HG02885 (cell line): ENCODE results near the gene CAPRIN1.
A peak's percentile ranks its signal among the peaks of the same experiment; 100 is the strongest.
"Not testable (repeated sequence)": the region's sequence is repeated elsewhere in the genome, so short reads cannot be mapped to it uniquely, and the experiment has no call there.

ENCODE experiments used
- ATAC-seq: cut with Tn5 transposase; IDR thresholded peaks from one replicate; pipeline ENCODE4 v1.9.1; 2021; ENCODE audit warnings: mild to moderate bottlenecking; ENCODE audit not compliant: unreplicated experiment, poor library complexity

The CAPRIN1 gene

DNA sequence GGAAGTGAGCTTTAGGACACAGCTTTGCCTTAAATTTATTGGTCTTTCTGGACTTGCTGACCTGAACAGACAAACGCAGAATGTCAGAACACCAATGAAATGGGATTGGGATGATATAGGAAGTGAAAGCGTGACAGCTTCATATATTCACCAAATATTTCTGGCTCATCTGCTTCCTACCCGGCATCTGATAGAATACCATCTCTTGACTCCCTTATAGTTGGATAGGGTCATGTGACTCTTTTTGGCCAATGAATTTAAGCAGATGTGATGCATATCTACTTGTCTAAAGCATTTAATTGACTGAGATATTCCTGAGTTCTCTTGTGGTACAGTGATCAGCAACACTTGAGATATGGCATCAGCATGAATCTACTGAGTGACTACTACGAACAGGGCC lies 2.5 kb upstream of the CAPRIN1 start:
- ATAC-seq, result no peak

DNA sequence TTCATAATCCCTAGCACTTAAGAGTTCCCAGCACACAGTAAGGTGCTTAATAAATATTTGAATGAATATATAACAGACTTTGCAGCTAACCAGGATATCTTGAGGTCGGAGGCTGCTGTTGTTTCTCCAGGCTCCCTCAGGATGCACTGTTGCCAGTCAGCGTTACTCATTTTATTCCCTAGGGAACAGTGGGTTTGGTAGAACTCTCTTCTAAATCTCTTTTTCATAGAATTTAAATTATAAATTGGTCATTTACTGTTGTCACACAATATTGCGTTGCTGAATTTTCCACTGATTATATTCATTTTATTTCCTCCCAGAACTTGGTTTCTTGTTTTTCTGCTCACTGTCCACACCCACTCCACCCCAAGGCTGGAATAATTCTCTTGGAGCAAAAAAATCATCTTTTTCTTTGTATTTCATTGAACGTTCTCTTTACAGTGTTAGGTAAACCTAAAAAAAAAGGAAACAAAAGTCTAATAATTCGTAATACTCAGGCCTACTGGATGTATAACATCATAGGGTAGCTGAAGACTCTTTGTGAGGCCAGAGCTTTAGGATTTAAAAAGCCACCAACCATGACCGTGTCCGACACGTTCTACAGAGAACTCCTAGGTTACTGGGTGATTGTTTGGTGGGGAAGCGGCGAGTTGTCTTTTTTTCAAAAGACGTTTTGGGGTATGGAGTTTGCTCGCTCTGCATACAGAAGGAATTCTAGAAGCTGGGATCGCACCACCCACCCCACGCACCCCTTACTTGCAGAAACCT lies 766 bp upstream of the CAPRIN1 start:
- ATAC-seq, result no peak

DNA sequence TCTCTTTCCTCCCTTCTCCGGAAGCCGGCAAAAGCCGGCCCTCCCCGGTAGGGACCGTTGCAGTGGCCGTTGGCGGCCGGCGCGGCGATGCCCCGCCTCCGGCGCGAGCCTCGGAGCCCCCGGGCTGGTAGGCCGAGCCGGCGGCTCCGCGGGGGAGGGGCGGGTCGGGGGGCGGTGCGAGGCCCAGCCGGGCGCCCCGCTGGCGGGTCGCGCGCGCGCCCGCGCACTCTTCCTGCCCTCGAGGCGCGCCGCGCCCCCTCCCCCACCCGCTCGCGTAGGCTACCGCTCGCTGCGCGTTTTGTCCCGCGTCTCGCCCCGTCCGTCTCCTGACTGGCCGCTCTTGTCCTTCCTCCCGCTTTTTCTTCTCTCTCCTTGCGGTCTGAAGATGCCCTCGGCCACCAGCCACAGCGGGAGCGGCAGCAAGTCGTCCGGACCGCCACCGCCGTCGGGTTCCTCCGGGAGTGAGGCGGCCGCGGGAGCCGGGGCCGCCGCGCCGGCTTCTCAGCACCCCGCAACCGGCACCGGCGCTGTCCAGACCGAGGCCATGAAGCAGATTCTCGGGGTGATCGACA lies 591 bp downstream of the CAPRIN1 start:
- ATAC-seq, result peak; percentile 69

DNA sequence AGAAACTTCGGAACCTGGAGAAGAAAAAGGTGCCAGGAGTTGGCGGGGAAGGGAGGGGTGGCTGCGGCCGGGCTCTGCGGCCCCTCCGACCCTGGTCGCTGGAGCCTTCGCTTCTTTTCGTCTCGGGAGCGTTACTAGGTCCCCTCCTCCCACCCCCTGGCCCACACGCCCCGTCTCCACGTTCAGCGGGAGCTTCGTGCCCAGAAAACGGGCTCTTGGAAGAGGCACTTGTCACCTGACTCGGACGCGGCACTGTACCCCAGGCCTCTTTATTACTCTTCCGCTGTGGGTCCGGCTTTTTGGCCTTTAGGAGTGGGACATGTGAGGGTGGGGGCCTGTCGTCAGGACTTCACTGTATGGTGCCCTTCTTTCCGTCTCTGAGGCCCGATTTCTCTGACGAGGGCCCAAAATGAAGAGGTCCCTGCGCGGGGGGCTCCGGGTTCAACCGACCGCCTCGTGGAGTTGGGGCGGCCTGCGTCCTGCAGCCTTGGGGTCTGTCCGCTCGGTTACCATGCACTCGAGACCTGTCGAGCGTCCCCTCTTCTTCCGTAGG lies 1.2 kb downstream of the CAPRIN1 start:
- ATAC-seq, result no peak

DNA sequence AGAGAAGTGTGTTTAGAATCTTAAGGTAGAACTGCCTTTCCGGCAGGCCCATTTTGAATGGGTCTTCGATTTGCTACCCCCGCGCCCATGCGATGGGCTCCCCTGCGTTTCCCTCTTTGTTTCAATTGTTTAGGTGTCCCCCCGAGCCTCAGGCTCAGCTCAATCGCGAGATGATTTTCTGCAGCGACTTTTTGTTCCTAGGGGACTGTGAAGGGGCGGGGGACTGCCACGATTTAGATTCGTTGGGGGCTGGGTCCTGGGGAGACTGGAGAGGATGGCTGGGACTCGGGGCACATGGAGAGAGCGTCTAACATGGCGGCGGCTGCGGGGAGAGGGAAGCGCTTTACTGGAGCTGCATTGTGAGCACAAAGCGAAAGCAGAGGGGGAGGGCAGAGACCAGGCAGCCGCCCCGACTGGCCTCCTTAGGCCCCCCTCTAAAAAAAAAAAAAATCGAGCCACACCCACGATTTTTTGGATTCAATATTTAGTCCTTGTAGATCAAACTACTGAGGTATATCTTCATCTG lies 1.7 kb downstream of the CAPRIN1 start:
- ATAC-seq, result peak; percentile 32

DNA sequence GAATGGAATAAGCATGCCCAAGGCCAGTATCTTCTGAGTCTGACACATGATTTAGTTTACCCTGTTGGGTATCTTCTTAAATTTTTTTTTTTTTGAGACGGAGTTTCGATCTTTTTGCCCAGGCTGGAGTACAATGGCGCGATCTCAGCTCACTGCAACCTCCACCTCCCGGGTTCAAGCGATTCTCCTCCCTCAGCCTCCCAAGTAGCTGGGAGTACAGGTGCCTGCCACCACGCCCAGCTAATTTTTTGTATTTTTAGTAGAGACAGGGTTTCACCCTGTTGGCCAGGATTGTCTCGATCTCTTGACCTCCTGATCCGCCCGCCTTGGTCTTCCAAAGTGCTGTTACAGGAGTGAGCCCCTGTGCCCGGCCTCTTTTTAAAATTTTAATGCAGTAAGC lies 2.8 kb downstream of the CAPRIN1 start:
- ATAC-seq, result not testable (repeated sequence)

DNA sequence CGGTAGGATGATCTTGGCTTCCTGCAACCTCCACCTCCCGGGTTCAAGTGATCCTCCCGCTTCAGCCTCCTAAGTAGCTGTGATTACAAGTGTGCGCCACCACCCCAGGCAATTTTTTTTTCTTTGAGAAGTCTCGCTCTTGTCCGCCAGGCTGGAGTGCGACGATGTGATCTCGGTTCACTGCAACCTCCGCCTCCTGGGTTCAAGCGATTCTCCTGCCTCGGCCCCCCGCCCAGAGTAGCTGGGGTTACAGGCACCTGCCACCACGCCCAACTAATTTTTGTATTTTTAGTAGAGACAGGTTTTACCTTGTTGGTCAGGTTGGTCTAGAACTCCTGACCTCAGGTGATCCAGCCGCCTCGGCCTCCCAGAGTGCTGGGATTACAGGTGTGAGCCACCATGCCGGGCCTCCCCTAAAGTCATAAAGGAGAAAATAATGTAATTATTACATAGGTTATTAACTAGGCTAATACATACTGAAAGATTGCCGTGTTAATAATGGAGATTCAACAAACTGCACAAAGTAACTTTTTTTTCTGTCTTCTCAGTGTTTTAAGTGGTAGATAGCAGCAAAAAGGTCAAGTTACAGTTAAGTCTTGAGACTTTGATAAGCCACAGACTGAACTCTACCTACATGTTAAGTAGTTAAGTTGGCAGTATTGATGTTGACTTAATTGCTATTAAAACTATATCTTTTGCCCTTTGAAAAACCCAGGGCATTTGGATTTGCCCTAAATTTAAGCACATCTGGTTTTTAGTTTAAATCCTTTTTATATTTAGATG lies 3.9 kb downstream of the CAPRIN1 start:
- no peak for ATAC-seq

DNA sequence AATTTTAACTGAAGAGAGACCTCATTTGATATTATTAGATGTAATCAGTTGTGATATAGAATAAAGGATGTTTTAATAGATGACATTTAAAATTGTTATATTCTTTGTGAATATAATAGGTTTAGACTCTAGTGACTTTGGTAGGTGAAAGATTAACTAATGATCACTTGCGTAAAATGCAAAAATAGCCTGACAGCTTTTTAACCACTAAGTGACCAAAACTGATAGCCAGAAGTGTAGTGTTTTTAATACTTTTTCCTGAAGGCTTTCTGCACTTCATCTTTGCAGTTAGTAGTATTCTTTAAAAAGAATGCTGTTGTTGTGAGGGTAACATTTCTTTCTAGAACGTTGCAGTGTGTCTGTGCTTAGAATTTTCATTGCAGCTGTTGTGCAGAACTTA lies 5.1 kb downstream of the CAPRIN1 start:
- ATAC-seq, result no peak

DNA sequence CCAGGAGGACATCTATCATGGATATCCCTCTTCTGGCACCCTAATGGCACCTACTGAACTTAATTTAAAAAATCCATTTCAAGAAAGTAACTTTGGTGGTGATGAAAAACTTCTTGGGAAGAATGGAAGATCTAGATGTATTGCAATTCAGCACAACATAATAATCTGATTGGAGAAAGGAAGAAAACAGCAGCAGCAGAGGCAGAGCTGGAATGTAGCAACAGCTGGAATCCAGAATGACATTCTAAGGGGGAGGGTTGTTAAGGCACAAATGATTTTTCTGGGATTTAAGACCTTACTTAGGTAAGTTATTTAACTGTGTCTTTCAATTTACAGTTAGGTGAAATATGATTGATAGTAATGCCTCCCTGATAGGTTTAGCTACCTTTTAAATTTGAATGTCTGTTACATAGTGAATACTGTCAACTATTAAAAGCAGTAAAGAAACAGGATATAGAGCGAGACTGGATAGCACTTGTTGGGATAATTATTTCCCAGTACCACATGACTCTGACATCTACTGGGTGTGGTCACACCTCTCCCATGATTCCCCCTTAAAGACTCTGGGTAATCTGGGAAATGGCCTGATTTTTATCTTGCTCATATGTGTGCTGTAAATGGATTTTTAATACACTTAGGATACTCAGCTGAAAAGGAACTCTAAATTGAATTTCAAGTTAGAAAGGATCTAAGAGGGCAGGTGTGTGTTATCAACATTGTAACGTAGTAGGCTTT lies 11.7 kb downstream of the CAPRIN1 start:
- no peak for ATAC-seq

DNA sequence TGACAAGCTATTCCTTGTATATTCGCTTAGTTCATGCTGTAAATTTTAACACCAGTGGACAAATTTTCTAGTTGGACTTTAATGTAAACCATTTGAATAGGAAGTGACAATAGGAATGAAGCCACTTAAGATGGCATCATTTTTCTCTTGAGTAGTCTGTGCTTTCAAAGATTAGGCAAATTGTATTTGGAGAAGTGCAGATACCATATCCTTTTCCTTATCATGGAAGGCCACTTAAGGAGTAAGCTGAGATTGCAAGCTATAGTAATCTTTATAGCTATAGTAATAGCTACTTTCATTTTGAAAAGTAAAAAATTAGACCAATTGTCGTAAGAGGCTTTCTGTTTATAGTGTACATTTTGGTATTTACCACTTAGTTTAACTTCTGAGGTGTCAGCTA lies 12.8 kb downstream of the CAPRIN1 start:
- no peak for ATAC-seq

DNA sequence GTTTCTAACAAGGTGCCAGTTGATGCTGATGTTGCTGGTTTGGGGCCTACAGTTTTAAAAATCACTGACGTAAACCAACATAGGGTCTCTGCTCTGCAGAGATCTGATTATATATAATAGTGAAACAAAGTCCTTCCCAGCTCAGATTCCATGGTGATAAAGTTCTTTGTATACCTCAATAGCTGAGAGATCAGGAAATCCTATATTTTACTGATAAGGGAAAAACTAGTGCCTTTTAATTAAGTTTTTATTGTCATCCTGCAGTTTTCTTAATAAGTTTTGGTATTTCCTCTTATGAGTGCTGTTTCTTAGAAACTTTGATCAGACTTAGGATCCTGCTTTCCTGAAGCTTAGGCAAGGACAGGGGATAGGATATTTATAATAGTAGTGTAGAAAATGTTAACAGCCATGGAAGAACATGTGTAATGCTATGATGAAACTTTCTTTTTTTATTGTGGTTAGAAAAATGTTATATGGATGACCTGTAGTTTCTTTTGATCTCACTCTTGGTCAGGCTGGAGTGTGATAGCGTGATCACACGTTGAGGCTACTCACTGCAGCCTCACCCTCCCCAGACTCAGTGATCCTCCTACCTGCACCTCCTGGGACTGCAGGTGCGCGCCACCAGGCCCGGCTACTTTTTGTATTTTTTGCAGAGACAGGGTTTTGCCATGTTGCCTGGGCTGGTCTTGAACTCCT lies 14.1 kb downstream of the CAPRIN1 start:
- ATAC-seq, result no peak

DNA sequence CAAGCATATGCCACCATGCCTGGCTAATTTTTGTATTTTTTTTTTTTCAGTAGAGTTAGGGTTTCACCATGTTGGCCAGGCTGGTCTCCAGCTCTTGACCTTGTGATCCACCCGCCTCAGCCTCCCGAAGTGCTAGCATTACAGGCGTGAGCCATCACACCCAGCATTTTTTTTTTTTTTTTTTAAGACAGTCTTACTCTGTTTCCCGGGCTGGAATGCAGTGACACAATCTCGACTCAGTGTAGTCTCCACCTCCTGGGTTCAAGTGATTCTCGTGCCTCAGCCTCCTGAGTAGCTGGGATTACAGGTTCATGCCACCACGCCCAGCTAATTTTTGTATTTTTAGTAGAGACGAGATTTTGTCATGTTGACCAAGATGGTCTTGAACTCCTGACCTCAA lies 15.2 kb downstream of the CAPRIN1 start:
- not testable (repeated sequence) for ATAC-seq

DNA sequence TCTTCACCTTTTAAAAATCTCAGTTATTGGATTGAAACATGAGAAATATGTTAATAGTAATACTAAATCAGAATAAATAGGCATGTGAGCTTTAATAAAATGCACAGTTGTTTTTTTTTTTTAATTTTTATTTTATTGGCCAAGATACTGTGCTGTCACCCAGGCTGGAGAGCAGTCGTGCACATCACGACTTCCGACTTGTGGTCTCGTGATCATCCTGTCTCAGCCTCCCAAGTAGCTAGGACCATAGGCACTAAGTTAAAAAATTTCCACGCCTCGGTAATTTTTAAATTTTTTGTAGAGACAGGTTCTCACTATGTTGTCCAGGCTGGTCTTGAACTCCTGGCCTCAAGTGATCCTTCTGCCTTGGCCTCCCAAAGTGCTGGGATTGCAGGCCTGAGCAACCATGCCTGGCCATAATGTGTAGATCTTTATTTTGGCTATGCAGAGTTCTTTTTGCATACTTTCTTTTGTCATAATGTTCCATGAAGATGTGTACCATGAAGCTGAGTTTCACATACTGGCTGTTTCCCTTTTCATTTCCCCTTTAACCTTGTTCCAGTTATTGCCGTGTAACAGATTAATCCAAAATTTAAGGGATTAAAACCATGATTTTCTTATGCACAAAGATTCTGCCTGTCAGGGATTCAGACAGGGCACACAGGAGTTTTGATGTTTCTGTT lies 16.0 kb downstream of the CAPRIN1 start:
- peak; percentile 60 for ATAC-seq

DNA sequence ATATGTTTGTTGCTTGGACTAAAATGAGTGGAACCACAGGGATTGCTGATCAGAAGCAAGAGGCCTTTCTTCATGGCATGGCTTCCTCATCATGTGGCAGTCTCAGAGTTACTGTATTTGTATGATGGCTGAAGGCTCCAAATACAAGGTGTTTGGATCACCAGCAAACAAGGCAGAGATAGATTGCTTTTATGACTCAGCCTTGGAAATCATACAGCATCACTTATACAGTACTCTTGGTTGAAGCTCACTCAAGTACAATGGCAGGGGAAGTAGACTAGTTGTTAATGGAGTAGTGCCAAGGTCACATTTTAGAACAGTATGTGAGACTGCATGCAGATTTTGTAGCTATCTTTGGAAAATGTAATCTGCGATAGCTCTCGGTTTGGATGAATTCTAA lies 16.6 kb downstream of the CAPRIN1 start:
- peak; percentile 37 for ATAC-seq

DNA sequence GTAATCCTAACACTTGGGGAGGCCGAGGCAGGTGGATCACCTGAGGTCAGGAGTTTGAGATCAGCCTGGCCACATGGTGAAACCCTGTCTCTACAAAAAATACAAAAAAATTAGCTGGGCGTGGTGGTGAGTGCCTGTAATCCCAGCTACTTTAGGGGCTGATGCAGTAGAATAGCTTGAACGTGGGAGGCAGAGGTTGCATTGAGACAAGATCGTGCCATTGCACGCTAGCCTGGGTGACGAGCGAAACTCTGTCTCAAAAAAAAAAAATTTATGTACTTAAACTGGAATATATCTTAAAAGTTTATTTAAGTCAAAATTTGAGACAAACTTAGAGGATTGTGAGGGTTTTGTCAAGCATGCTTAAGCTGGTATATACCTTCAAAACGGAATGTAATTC lies 19.8 kb downstream of the CAPRIN1 start:
- ATAC-seq, result not testable (repeated sequence)

DNA sequence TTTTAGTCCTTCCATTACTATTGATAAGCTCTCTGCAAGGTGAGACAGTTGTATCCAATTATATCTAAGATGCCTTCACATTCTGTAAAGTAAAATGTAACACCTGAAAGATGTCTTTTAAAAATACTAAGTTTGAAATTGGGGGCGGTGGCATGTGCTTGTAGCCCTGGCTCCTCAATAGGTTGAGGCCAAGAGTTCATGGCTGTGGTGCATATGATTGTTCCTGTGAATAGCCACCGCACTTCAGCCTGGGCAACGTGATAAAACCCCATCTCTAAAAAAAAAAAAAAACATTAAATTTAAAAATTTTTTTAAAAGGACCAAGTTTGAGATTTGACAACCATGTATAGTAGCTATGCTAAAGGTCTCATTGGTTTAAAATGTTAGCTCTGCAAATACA lies 20.5 kb downstream of the CAPRIN1 start:
- ATAC-seq, result no peak

DNA sequence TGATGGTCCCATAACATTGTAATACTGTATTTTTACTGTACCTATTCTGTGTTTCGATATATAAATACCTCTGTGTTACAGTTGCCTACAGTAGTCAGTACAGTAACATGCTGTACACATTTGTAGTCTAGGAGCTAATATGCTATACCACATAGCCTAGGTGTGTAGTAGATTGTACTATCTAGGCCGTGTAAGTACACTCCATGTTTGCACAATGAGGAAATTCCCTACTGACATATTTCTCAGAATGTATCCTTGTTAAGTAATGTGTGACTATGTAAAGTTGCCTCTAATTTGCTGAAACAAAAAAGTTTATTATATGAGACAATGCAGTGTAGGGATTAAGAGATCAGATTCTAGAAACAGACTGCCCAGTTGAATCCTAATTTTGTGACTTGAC lies 21.3 kb downstream of the CAPRIN1 start:
- ATAC-seq, result no peak

DNA sequence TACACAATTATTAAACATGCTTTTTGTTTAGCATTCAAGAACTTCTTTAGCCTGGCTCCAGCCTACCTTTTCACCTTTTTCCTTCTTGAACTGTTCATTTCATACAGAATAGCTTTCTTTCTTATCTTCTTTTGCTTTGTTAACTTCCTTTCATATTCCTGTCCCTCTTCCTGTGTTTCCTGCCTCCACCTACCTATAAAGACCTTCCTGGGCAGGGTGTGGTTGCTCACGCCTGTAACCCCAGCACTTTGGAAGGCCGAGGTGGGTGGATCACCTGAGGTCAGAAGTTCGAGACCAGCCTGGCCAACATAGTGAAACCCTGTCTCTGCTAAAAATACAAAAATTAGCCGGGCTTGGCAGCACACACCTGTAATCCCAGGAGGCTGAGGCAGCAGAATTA lies 22.9 kb downstream of the CAPRIN1 start:
- no peak for ATAC-seq

DNA sequence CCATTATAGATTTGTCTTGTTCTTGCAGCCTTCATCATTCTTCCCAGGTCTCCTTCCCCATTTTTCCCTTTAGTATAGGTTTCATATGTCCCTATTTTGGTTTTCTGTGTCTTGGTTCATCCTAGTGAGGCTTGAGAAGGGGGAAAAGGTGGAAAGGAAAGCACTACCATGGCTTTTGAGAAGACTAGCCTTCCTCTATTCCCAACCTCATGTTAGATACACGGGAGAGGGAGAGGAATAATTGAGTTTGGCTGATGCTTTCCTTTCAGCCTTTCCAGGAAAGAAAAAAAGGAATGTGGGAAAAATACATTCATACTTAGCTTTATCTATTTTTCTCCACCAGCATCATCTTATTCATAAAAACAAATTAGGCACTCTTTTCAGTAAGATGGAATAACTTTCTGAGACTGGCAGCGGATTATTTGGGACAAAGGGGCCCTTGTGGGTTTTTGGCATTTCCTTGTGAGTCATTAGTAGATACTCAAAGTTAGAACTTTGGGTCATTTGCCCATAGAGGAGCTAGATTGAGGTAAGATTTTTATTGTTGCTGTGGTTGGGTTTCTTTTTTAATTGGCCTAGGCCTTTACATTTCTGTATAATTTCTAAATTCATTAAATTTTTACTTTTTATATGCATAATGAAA lies 23.8 kb downstream of the CAPRIN1 start:
- no peak for ATAC-seq
